GM12874 (cell line): ENCODE results near the gene IPPK.

Experiments used
- CTCF ChIP-seq: IDR thresholded peaks from 2 replicates; pipeline ENCODE4 v1.5.1; 2011; ENCODE audit warnings: low read depth, mild to moderate bottlenecking, control low read depth, low read length, moderate library complexity; ENCODE audit not compliant: insufficient read depth

Gene IPPK

GRCh38 chr9:92655896-92656536 is 13.9 kb downstream of the IPPK start:
- no peak for TF ChIP-seq CTCF

DNA sequence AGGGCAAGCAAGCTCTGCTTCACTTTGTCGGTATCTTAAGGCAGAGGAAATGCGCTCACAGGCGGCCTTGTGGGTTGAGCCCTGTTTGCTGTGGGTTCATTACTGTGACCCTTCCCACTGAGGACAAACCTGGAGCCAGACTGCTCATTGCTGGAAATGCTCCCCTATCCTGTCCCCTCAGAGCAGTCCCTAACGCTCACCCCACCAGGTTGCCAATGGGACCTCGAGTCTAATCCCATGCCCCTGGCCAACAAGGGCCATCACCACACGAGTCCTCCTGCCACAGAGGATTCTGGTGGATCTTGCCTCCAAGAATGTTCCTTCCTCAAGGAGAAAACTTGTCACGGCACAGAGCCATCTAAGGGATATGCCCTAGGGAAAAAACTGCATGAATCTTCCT is 14.6 kb downstream of the IPPK start:
- no peak for TF ChIP-seq CTCF

DNA sequence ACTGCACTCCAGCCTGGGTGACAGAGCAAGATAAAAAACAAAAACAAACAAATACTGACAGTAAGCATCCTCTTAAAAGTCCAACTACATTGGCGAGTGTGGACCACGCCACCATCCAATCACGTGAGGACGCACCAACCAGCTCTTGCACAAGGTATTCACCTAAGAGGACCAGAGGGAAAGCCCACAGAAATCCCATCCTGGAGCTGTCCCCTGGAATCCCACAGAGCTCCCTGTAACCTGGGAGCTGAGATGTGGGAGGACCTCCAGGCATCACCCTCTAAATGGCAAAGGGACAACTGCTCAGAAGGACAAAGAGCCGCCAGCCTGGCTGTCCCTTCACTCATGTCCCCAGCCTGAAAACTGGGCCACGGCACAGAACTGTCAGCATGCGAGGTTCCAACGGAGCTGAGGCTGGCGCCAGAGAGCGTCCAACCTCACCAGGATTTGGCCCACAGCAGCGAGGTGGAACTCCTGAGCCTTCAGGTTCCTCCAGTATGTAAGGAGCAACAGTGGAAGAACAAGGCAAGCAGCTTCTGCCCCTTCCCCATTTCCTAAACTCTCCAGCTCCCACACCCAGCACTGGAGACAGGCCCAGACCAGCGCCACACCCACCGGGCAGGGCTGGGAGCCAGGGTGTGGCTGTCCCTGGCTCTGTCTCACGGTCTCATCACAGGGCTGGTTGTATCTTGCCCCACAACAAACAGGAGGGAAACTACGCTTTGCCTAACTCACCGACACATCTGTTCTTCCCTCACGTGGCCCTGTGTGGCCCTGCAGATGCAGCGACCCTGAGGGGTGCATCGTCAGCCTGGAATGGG is 15.2 kb downstream of the IPPK start:
- TF ChIP-seq CTCF: no peak

DNA sequence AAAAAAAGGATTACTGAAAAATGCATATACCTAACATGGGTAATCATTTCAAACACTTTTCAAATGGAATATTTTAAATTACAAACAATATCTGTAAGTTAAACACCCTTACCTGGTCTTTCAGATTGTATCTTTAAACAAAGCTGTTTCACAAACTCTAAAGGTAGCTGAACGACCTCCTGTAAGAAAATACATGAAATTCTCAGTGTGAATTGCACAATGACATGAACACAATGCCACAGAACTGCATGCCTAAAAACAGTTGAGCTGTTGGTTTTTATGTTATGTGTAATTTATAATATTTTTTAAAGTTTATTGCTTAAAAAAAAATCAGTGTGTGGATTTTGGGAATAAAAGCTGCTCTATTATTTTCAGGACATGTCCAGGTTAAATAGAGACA is 17.5 kb downstream of the IPPK start:
- no peak for TF ChIP-seq CTCF

GRCh38 chr9:92650839-92651621 is 18.9 kb downstream of the IPPK start:
- no peak for TF ChIP-seq CTCF

- no peak for TF ChIP-seq CTCF
Observed at GRCh38 chr9:92650296-92650695, 19.6 kb downstream of the IPPK start.

- TF ChIP-seq CTCF: no peak
Observed at GRCh38 chr9:92649007-92649406, 20.9 kb downstream of the IPPK start.
